Mesendoderm (in vitro differentiated cells): ENCODE data around the gene RFC5.
A peak's percentile ranks its signal among the peaks of the same experiment; 100 is the strongest.

Source experiments
- DNase-seq: peaks from one replicate; pipeline ENCODE4 v3.0.0; 2013
- H2AK5ac ChIP-seq: 2 replicates; pipeline ENCODE4 v1.6.1; 2013; ENCODE audit warnings: low read length, inconsistent platforms
- H2BK120ac ChIP-seq: 2 replicates; pipeline ENCODE4 v1.6.1; 2013; ENCODE audit warnings: low read depth, mild to moderate bottlenecking, low read length, moderate library complexity, mixed read lengths
- H2BK15ac ChIP-seq: replicated peaks from 2 replicates; pipeline ENCODE4 v1.6.1; 2013; ENCODE audit warnings: low read depth, mild to moderate bottlenecking, moderate library complexity
- H2BK5ac ChIP-seq: 2 replicates; pipeline ENCODE4 v1.6.1; 2013; ENCODE audit warnings: low read length, inconsistent platforms
- H3K18ac ChIP-seq: 2 replicates; pipeline ENCODE4 v1.6.1; 2013; ENCODE audit warnings: mild to moderate bottlenecking, low read length, mixed read lengths
- H3K23ac ChIP-seq: one replicate; pipeline ENCODE4 v1.6.1; 2013; ENCODE audit warnings: low read length
- H3K27ac ChIP-seq: 2 replicates; pipeline ENCODE4 v1.5.1; 2013; ENCODE audit warnings: low read depth, mild to moderate bottlenecking, inconsistent platforms, low read length, moderate library complexity
- H3K27me3 ChIP-seq: 2 replicates; pipeline ENCODE4 v1.6.1; 2013; ENCODE audit warnings: low read length, control low read depth, mild to moderate bottlenecking, inconsistent platforms; ENCODE audit not compliant: insufficient read depth, poor library complexity
- H3K36me3 ChIP-seq: 2 replicates; pipeline ENCODE4 v1.6.1; 2013; ENCODE audit warnings: low read length, inconsistent platforms; ENCODE audit not compliant: control insufficient read depth, insufficient read depth
- H3K4ac ChIP-seq: one replicate; pipeline ENCODE4 v1.6.1; 2013; ENCODE audit warnings: low read depth, mild to moderate bottlenecking, low read length, moderate library complexity
- H3K4me1 ChIP-seq: 2 replicates; pipeline ENCODE4 v1.6.1; 2013; ENCODE audit warnings: low read depth, low read length, inconsistent platforms; ENCODE audit not compliant: control insufficient read depth
- H3K4me2 ChIP-seq: 2 replicates; pipeline ENCODE4 v1.6.1; 2013; ENCODE audit warnings: low read length
- H3K4me3 ChIP-seq: 2 replicates; pipeline ENCODE4 v1.5.1; 2013; ENCODE audit warnings: mild to moderate bottlenecking, low read length
- H3K56ac ChIP-seq: one replicate; pipeline ENCODE4 v1.6.1; 2013; ENCODE audit warnings: low read length
- H3K79me1 ChIP-seq: 2 replicates; pipeline ENCODE4 v1.6.1; 2013; ENCODE audit warnings: low read length, inconsistent platforms
- H3K79me2 ChIP-seq: 2 replicates; pipeline ENCODE4 v1.6.1; 2013; ENCODE audit warnings: mild to moderate bottlenecking, low read length; ENCODE audit not compliant: control insufficient read depth, insufficient read depth
- H3K9ac ChIP-seq: 2 replicates; pipeline ENCODE4 v1.6.1; 2013; ENCODE audit warnings: low read length, inconsistent platforms
- H4K5ac ChIP-seq: one replicate; pipeline ENCODE4 v1.6.1; 2013; ENCODE audit warnings: low read length
- H4K8ac ChIP-seq: one replicate; pipeline ENCODE4 v1.6.1; 2013; ENCODE audit warnings: low read depth, mild to moderate bottlenecking, control low read depth, low read length, moderate library complexity
- WGBS: extraction: QIAGEN DNeasy Blood & Tissue Kit; methylation state at CpG from one replicate; pipeline ENCODE4 v1.1.7; 2013; ENCODE audit warnings: low lambda C conversion rate, missing lambda C conversion rate; ENCODE audit not compliant: insufficient coverage; ENCODE audit errors: extremely low coverage; 5-methylcytosine and 5-hydroxymethylcytosine counted together

The RFC5 gene

GRCh38 chr12:118044577-118044976 lies 28.1 kb downstream of the RFC5 start:
- Histone ChIP-seq H2BK15ac (no peak overlapping the region), H2AK5ac (no peak overlapping the region), H3K79me2 (no peaks in the 10 kb centered on the region), H3K4me3 (no peak overlapping the region), H4K5ac (no peak overlapping the region), H3K18ac (no peak overlapping the region), H3K4ac (no peak overlapping the region), H3K27me3 (no peaks in the 10 kb centered on the region), H3K4me1 (no peaks in the 10 kb centered on the region), H3K23ac (no peak overlapping the region), H3K56ac (no peak overlapping the region), H4K8ac (no peak overlapping the region), H3K9ac (no peak overlapping the region), H3K79me1 (peaks cover 8% of the 10 kb centered on the region), H3K36me3 (peaks cover 16% of the 10 kb centered on the region), H3K4me2 (no peak overlapping the region), H2BK5ac (no peak overlapping the region), H3K27ac (no peak overlapping the region), H2BK120ac (no peak overlapping the region)
- no CpG with 5 or more reads among the region's 8 CpGs for WGBS
- DNase-seq, result no peak

- Histone ChIP-seq H3K36me3 (peaks cover 12% of the 10 kb centered on the region), H3K4me3 (no peak overlapping the region), H3K9ac (no peak overlapping the region), H3K4me2 (no peak overlapping the region), H3K56ac (no peak overlapping the region), H2BK15ac (no peak overlapping the region), H3K23ac (no peak overlapping the region), H4K8ac (no peak overlapping the region), H4K5ac (no peak overlapping the region), H3K4me1 (no peaks in the 10 kb centered on the region), H2BK5ac (no peak overlapping the region), H2AK5ac (no peak overlapping the region), H2BK120ac (no peak overlapping the region), H3K27me3 (no peaks in the 10 kb centered on the region), H3K79me1 (peaks cover 8% of the 10 kb centered on the region), H3K79me2 (no peaks in the 10 kb centered on the region), H3K4ac (no peak overlapping the region), H3K18ac (no peak overlapping the region), H3K27ac (no peak overlapping the region)
- no peak for DNase-seq
- no CpG with 5 or more reads among the region's 4 CpGs for WGBS
Observed at GRCh38 chr12:118046430-118046829, 29.9 kb downstream of the RFC5 start.

DNA sequence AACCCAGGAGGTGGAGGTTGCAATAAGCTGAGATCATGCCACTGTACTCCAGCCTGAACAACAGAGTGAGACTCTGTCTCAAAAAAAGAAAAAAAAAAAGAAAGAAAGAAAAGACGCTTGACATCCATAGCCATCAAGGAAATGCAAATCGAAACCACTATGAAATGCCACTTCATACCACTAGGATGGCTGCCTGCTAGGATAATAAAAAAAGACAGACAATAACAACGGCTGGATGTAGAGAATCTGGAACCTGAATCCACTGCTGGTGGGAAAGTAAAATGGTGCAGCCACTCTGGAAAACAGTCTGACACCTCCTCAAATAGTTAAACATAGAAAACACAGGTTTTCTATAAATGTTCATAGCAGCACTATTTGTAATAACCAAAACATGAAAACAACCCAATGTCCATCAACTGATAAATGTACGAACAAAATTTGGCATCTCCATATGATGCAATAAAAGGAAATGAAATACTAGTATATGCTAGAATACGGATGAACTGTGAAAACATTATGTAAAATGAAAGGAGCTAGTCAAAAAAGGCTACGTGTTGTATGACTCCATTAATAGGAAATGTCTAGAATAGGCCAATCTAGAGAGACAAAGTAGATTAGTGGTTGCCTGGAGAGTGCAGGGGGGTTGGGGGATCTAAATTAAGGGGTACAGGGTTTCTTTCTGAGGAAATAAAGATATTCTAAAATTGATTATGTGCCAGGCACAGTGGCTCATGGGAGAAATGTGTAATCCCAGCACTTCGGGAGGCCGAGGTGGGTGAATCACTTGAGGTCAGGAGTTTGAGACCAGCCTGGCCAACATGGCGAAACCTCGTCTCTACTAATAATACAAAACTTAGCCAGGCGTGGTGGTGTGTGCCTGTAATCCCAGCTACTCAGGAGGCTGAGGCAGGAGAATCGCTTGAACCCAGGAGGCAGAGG lies 34.7 kb downstream of the RFC5 start:
- H2BK15ac ChIP-seq, result no peak overlapping the region
- no peak overlapping the region for H3K9ac ChIP-seq
- no peak overlapping the region for H3K27ac ChIP-seq
- peaks cover 5% of the 10 kb centered on the region for H3K4me1 ChIP-seq
- no peak overlapping the region for H3K23ac ChIP-seq
- H3K4ac ChIP-seq, result no peak overlapping the region
- no peak overlapping the region for H3K18ac ChIP-seq
- no CpG with 5 or more reads among the region's 12 CpGs for WGBS
- H4K8ac ChIP-seq, result no peak overlapping the region
- no peak overlapping the region for H4K5ac ChIP-seq
- no peaks in the 10 kb centered on the region for H3K27me3 ChIP-seq
- peaks cover 17% of the 10 kb centered on the region for H3K79me1 ChIP-seq
- no peak overlapping the region for H2BK5ac ChIP-seq
- DNase-seq, result no peak
- H3K4me2 ChIP-seq, result no peak overlapping the region
- H2AK5ac ChIP-seq, result no peak overlapping the region
- no peak overlapping the region for H3K4me3 ChIP-seq
- peaks cover 4% of the 10 kb centered on the region for H3K36me3 ChIP-seq
- H3K56ac ChIP-seq, result no peak overlapping the region
- H2BK120ac ChIP-seq, result no peak overlapping the region
- H3K79me2 ChIP-seq, result peaks cover 11% of the 10 kb centered on the region

GRCh38 chr12:118052324-118053070 lies 36.0 kb downstream of the RFC5 start:
- H3K4me3 ChIP-seq, result no peak overlapping the region
- no peak overlapping the region for H3K9ac ChIP-seq
- no peak overlapping the region for H2BK5ac ChIP-seq
- no peak overlapping the region for H2BK120ac ChIP-seq
- no peak overlapping the region for H3K27ac ChIP-seq
- H3K79me2 ChIP-seq, result peaks cover 12% of the 10 kb centered on the region
- no peak overlapping the region for H3K4me2 ChIP-seq
- H3K27me3 ChIP-seq, result no peaks in the 10 kb centered on the region
- no peak overlapping the region for H3K23ac ChIP-seq
- peaks cover 5% of the 10 kb centered on the region for H3K4me1 ChIP-seq
- H4K5ac ChIP-seq, result no peak overlapping the region
- WGBS, result no CpG with 5 or more reads among the region's 14 CpGs
- DNase-seq, result peak; percentile 90
- H3K79me1 ChIP-seq, result peaks cover 16% of the 10 kb centered on the region
- no peak overlapping the region for H3K4ac ChIP-seq
- H3K36me3 ChIP-seq, result peaks cover 2% of the 10 kb centered on the region
- no peak overlapping the region for H2BK15ac ChIP-seq
- no peak overlapping the region for H2AK5ac ChIP-seq
- peak overlapping the region; percentile 28 for H4K8ac ChIP-seq
- H3K56ac ChIP-seq, result no peak overlapping the region
- no peak overlapping the region for H3K18ac ChIP-seq

DNA sequence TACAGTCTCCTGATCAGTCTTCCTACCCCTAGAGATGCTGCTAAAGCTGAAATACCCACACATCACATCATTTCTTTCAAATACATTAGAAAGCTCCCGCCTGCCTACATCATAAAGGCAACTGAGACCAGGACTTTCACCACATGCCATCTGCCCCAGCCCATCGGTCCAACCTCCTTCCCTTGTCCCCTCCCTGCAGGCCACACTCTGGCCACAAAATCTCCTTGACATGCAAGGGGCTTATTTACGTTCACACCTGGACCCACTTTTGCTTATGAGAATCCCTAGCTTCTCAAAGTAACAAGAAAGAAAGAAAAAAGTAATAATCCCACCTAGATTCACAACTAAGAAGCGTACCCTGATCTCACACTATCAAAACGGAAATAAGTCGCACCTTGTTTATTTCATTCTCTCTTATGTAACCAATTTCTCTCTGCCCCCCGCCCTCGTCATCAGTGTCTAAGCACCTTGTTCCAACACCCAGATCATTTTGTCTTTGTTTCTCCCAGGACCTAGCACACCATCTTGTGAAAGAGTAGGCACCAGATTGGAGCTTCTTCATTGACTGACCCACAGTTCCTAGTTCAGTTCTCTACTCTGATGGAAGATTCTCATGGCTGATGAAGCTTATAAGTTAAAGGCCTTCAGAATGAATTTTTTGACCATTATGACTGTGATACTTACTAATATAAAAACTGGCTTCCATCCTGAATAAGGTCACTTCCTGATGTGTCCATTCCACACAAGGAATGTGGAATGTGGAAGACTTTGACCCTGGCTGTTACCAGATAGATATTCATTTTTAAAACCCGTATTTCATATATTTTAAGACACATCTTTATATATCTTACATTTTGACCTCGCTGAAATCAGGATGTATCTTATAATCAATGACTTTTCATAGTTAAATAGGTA lies 36.8 kb downstream of the RFC5 start:
- Histone ChIP-seq H2BK5ac (no peak overlapping the region), H3K4ac (no peak overlapping the region), H3K36me3 (peaks cover 2% of the 10 kb centered on the region), H3K4me2 (no peak overlapping the region), H3K4me1 (peaks cover 5% of the 10 kb centered on the region), H3K27me3 (no peaks in the 10 kb centered on the region), H3K79me1 (peaks cover 18% of the 10 kb centered on the region), H2BK15ac (no peak overlapping the region), H4K8ac (no peak overlapping the region), H3K23ac (no peak overlapping the region), H3K56ac (no peak overlapping the region), H2BK120ac (no peak overlapping the region), H3K79me2 (peaks cover 19% of the 10 kb centered on the region), H3K4me3 (no peak overlapping the region), H3K9ac (no peak overlapping the region), H3K27ac (no peak overlapping the region), H2AK5ac (no peak overlapping the region), H4K5ac (no peak overlapping the region), H3K18ac (no peak overlapping the region)
- no peak for DNase-seq
- WGBS, result 100% methylated on average over 1 of the region's 10 CpGs
